Upper lobe of right lung (tissue), 1 donor: ENCODE measurements around the gene TP73. TPM values are rescaled to one million over a fixed set of nuclear protein-coding genes. Genes with fewer than 3 reads are reported as not detected.

Source experiments
- ATAC-seq: fragments of 200-7000 bp; cut with Tn5 transposase; one replicate; pipeline ENCODE4 v1.9.1; 2020; ENCODE audit warnings: mild to moderate bottlenecking, moderate library complexity
- DNase-seq: peaks from one replicate; pipeline ENCODE4 v3.0.0-alpha.2; 2020
- H3K27ac ChIP-seq: fragments of 200-600 bp; one replicate; pipeline ENCODE4 v1.8.0; 2022
- H3K27me3 ChIP-seq: fragments of 200-600 bp; one replicate; pipeline ENCODE4 v1.8.0; 2022; ENCODE audit warnings: mild to moderate bottlenecking
- H3K36me3 ChIP-seq: fragments of 200-600 bp; one replicate; pipeline ENCODE4 v1.8.0; 2022
- H3K4me1 ChIP-seq: fragments of 200-600 bp; one replicate; pipeline ENCODE4 v1.8.0; 2022
- H3K4me3 ChIP-seq: fragments of 200-600 bp; one replicate; pipeline ENCODE4 v1.8.0; 2022; ENCODE audit warnings: mild to moderate bottlenecking
- H3K9me3 ChIP-seq: fragments of 200-600 bp; one replicate; pipeline ENCODE4 v1.8.0; 2022
- CTCF ChIP-seq: fragments of 200-600 bp; IDR thresholded peaks from one replicate; pipeline ENCODE4 v1.8.0; 2022; ENCODE audit warnings: antibody characterized with exemption
- intact Hi-C: fragments of 100-400 bp; cut with DNase I; formaldehyde crosslinking; loops from one replicate; pipeline ENCODE4 v1.11.0; 2022
- total RNA-seq: library from RNA; stranded (reverse); fragmentation: NEBNext Ultra II Directional; extraction: Animal tissue kit (Norgen Biotek cat#: 25700); gene quantifications from one replicate; pipeline ENCODE4 v1.2.1, GENCODE V29; 2021
- donor health status: DM: no; HTN: yes; CAD: no; lungs with severe emphysema.

The TP73 gene
- total RNA-seq, 1 donor from 2014 or later, result 0.29 TPM

GRCh38 chr1:3770047-3770765, 117.9 kb downstream of the TP73 start:
- H3K36me3 ChIP-seq, result no peaks in the 10 kb centered on the region
- H3K4me1 ChIP-seq, result peaks cover 8% of the 10 kb centered on the region
- no peaks in the 10 kb centered on the region for H3K27me3 ChIP-seq
- ATAC-seq (no peak), DNase-seq (no peak)
- no peak for TF ChIP-seq CTCF
- H3K4me3 ChIP-seq, result no peak overlapping the region
- no peaks in the 10 kb centered on the region for H3K9me3 ChIP-seq
- no peak overlapping the region for H3K27ac ChIP-seq
- intact Hi-C loops, result no loop called here

DNA sequence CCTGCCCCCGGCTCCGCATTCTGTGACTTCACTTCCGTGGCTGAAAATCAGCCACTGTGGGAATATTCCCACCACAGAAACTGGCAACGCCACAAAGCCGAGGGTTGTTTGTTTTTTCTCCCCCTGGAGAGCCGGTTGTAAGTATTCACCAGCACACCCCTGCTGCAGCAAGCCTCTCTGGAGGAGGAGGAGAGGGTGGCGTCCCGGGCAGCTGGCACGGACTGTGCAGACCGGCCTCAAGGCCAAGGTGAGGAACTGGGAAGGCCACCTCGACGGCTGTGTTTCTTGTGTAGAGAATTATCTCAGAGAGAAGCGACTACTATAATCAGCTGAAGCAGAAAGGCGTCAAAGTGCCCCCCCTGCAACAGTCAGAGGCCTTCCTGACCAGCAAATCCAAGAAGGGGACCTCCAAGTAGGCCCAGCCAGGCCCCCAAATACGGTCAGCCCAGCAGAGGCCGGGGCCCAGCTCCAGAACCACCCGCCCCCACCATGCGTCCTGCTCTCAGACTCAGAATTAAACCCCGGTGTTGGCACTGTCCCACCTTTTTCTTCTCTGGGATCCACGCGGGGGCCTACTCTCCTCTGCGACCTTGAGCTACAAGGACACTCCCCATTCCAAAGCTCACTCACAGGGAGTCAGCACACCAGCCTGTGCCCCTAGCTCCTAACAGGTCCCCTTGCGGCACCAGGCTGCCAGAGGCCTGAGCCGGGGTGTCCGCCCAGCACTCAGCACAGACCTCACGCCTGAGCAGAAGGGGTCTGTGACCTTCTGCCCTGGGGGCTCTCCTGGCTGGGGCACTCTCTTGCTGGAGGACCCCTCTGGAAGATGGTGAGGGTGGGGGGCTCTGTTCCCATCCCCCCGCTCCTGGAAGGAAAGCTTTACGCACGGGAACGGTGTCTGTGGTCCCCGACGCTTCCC, 119.1 kb downstream of the TP73 start:
- no peak for TF ChIP-seq CTCF
- ATAC-seq (no peak), DNase-seq (no peak)
- Histone ChIP-seq H3K27me3 (no peaks in the 10 kb centered on the region), H3K27ac (no peak overlapping the region), H3K36me3 (no peaks in the 10 kb centered on the region), H3K4me1 (peaks cover 13% of the 10 kb centered on the region), H3K4me3 (peak overlapping the region; percentile 61), H3K9me3 (no peaks in the 10 kb centered on the region)
- intact Hi-C loops, result no loop called here

GRCh38 chr1:3772027-3772714, 119.9 kb downstream of the TP73 start:
- Histone ChIP-seq H3K9me3 (no peaks in the 10 kb centered on the region), H3K4me1 (peaks cover 13% of the 10 kb centered on the region), H3K36me3 (no peaks in the 10 kb centered on the region), H3K27ac (peak overlapping the region; percentile 63), H3K27me3 (no peaks in the 10 kb centered on the region), H3K4me3 (peak overlapping the region; percentile 61)
- intact Hi-C loops, result no loop called here
- TF ChIP-seq CTCF, result no peak
- DNase-seq (peak; percentile 97), ATAC-seq (peak; percentile 88)

DNA sequence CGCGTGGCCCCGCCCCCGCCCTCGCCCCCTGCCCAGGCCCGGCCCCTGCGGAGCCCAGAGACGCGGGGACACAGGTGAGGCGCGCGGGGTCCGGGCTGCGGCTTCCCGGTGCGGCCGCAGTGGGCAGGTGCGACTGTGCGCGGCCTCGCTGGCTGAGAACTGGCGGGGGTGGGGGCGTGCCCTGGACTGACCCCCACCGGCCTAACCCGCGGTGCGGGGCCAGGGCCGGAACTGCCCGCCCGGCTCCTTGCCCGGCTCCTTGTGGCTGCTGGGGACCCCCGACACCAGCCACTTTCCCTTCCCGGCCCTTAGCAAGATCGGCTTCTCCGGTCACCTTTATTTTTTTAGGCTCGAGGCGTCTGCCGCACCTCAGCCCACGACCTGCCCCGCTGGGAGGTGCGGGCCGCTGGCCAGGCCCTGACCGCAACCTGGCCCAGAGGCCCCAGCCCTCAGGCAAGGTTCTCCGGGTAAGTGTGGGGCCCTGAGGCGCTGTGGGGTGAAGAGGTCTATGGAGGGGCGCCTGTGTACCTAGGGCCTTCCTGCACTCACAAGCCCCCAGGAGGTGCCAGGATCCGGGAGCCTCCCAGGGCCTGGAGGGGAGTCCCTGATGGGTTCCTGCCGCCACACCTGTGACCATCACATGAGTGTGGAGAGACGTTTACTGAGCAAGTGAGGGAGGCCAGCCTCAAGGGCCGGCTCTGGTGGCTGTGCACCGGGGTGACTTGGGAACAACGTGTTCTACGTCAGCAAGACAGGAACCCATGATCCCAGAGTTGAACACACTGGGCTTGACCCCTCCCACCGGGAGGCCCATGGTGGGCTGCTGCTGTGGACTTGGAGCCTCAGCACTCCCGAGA, 120.6 kb downstream of the TP73 start, which contains the start of gene SMIM1:
Gene SMIM1 (plus strand): TSS at position 35 of the 857 bp plus-strand sequence. CDS start 2,625 bp downstream, outside the sequence.
- Histone ChIP-seq H3K4me3 (peak within 1 kb of the TSS; percentile 61), H3K9me3 (no peaks in the 10 kb centered on the region), H3K27ac (peak within 1 kb of the TSS; percentile 63), H3K36me3 (no peaks in the 10 kb centered on the region), H3K4me1 (peaks cover 13% of the 10 kb centered on the region), H3K27me3 (no peaks in the 10 kb centered on the region)
- intact Hi-C loops, result no loop called here
- peak; percentile 75 for DNase-seq
- TF ChIP-seq CTCF, result no peak
- peak; percentile 3 for ATAC-seq
